H1 (cell line): Measurements from ENCODE around the gene PDE4D. TPM values are rescaled to one million over a fixed set of nuclear protein-coding genes. Genes with fewer than 3 reads are reported as not detected.
A peak's percentile ranks its signal among the peaks of the same experiment; 100 is the strongest.

ENCODE experiments used
- CTCF ChIA-PET: fragments of 300-600 bp; sonication (Branson Sonifier 250); formaldehyde crosslinking; loops from one replicate; lab custom pipeline; 2021; ENCODE audit not compliant: partially characterized antibody; lab: Charles Lee
- POLR2A ChIA-PET: fragments of 300-600 bp; sonication (Branson Sonifier 250); formaldehyde crosslinking; loops from one replicate; lab custom pipeline; 2021; ENCODE audit warnings: inconsistent platforms; ENCODE audit not compliant: partially characterized antibody; lab: Charles Lee
- DNase-seq, 2 experiments: peaks; one replicate each; pipeline versions ENCODE4 v3.0.0 to v3.0.0-alpha.2; 2010 to 2022; ENCODE audit warnings: low spot score in 2 of 2, low read depth in 1 of 2, mixed read lengths in 1 of 2
- FAIRE-seq: peaks from 2 replicates; lab custom pipeline; 2011; peaks lifted over from hg19 to GRCh38; lab: Jason Lieb, UNC
- H2AFZ ChIP-seq: 2 replicates; pipeline ENCODE4 v1.8.1; 2012; ENCODE audit warnings: low read length, inconsistent platforms
- H2AK5ac ChIP-seq: 2 replicates; pipeline ENCODE4 v1.6.1; 2013; ENCODE audit warnings: low read depth, low read length
- H2BK120ac ChIP-seq: replicated peaks from 2 replicates; pipeline ENCODE3; 2013; ENCODE audit warnings: low read depth, low read length, inconsistent platforms
- H2BK12ac ChIP-seq: 2 replicates; pipeline ENCODE4 v1.6.1; 2013; ENCODE audit warnings: low read depth, low read length
- H2BK15ac ChIP-seq: 2 replicates; pipeline ENCODE4 v1.6.1; 2013; ENCODE audit warnings: low read length
- H2BK20ac ChIP-seq: 2 replicates; pipeline ENCODE4 v1.6.1; 2013; ENCODE audit warnings: low read length
- H2BK5ac ChIP-seq: 2 replicates; pipeline ENCODE4 v1.6.1; 2013; ENCODE audit warnings: low read depth, low read length
- H3K14ac ChIP-seq: 2 replicates; pipeline ENCODE4 v1.6.1; 2013; ENCODE audit warnings: inconsistent platforms; ENCODE audit not compliant: insufficient read length
- H3K18ac ChIP-seq: 2 replicates; pipeline ENCODE4 v1.6.1; 2013; ENCODE audit warnings: low read length; ENCODE audit errors: extremely low read depth
- H3K23ac ChIP-seq: 2 replicates; pipeline ENCODE4 v1.6.1; 2013; ENCODE audit warnings: inconsistent platforms; ENCODE audit not compliant: insufficient read length
- H3K23me2 ChIP-seq: 2 replicates; pipeline ENCODE4 v1.6.1; 2013; ENCODE audit warnings: low read depth, low read length
- H3K27ac ChIP-seq: 2 replicates; pipeline ENCODE4 v1.6.1; 2011; ENCODE audit warnings: low read depth, low read length, inconsistent platforms
- H3K27me3 ChIP-seq, 4 experiments: replicated peaks in 1 of 4; 1 replicate in 1 of 4; 2 replicates in 3 of 4; pipeline versions ENCODE4 v1.6.1 to v1.8.1; 2011 to 2013; ENCODE audit warnings: low read length in 3 of 4, mild to moderate bottlenecking in 3 of 4, inconsistent platforms in 2 of 4, mixed read lengths in 2 of 4, moderate library complexity in 1 of 4; ENCODE audit not compliant: control insufficient read depth in 3 of 4, insufficient read depth in 3 of 4; ENCODE audit errors: extremely low read depth in 1 of 4
- H3K36me3 ChIP-seq, 4 experiments: 2 replicates each; pipeline versions ENCODE4 v1.6.1 to v1.8.1; 2011 to 2013; ENCODE audit warnings: mild to moderate bottlenecking in 4 of 4, low read length in 3 of 4, moderate library complexity in 2 of 4, control low read depth in 1 of 4, inconsistent platforms in 1 of 4; ENCODE audit not compliant: insufficient read depth in 4 of 4, control insufficient read depth in 2 of 4
- H3K4ac ChIP-seq: replicated peaks from 2 replicates; pipeline ENCODE3; 2013; ENCODE audit warnings: low read length, low read depth, mixed read lengths, inconsistent platforms; ENCODE audit not compliant: insufficient read length
- H3K4me1 ChIP-seq, 4 experiments: replicated peaks in 1 of 4; 1 replicate in 1 of 4; 2 replicates in 3 of 4; pipeline versions ENCODE4 v1.6.1 to v1.8.1; 2011 to 2013; ENCODE audit warnings: low read length in 3 of 4, inconsistent platforms in 2 of 4, mixed read lengths in 1 of 4; ENCODE audit not compliant: insufficient read depth in 4 of 4, control insufficient read depth in 3 of 4
- H3K4me2 ChIP-seq, 2 experiments: 2 replicates each; pipeline versions ENCODE4 v1.6.1 to v1.8.1; 2011 to 2013; ENCODE audit warnings: low read depth in 2 of 2, low read length in 2 of 2, control low read depth in 1 of 2, inconsistent platforms in 1 of 2, mild to moderate bottlenecking in 1 of 2; ENCODE audit not compliant: insufficient read depth in 1 of 2
- H3K4me3 ChIP-seq, 4 experiments: fragments of 200-600, 300-600 bp in 1 of 4; sonication (generic), shearing (Covaris generic), sonication (Bioruptor Twin) in 1 of 4; 2 replicates each; pipeline versions ENCODE4 v1.5.1 to v1.8.1; 2011 to 2016; ENCODE audit warnings: low read length in 4 of 4, low read depth in 3 of 4, control low read depth in 2 of 4, inconsistent platforms in 2 of 4, mild to moderate bottlenecking in 2 of 4, mixed read lengths in 1 of 4, moderate library complexity in 1 of 4; ENCODE audit not compliant: insufficient read depth in 2 of 4; ENCODE audit errors: extremely low read depth in 1 of 4
- H3K56ac ChIP-seq: replicated peaks from 2 replicates; pipeline ENCODE3; 2013; ENCODE audit warnings: low read depth, mild to moderate bottlenecking, mixed read lengths, low read length, inconsistent platforms; ENCODE audit not compliant: insufficient read length
- H3K79me1 ChIP-seq: 2 replicates; pipeline ENCODE4 v1.6.1; 2013; ENCODE audit warnings: low read depth, low read length, control low read depth
- H3K79me2 ChIP-seq, 2 experiments: 2 replicates each; pipeline versions ENCODE4 v1.6.1 to v1.8.1; 2012 to 2013; ENCODE audit warnings: low read length in 2 of 2, mild to moderate bottlenecking in 2 of 2, inconsistent platforms in 1 of 2; ENCODE audit not compliant: insufficient read depth in 2 of 2, control insufficient read depth in 1 of 2
- H3K9ac ChIP-seq, 4 experiments: replicated peaks in 1 of 4; 1 replicate in 1 of 4; 2 replicates in 3 of 4; pipeline versions ENCODE4 v1.6.1 to v1.8.1; 2011 to 2013; ENCODE audit warnings: low read depth in 3 of 4, low read length in 3 of 4, control low read depth in 2 of 4, mild to moderate bottlenecking in 2 of 4, moderate library complexity in 2 of 4, inconsistent platforms in 1 of 4; ENCODE audit errors: extremely low read depth in 1 of 4
- H3K9me3 ChIP-seq, 2 experiments: 2 replicates each; pipeline versions ENCODE4 v1.6.1 to v1.8.1; 2012 to 2013; ENCODE audit warnings: mild to moderate bottlenecking in 2 of 2, moderate library complexity in 2 of 2, control low read depth in 1 of 2, inconsistent platforms in 1 of 2, low read depth in 1 of 2, low read length in 1 of 2, mixed read lengths in 1 of 2; ENCODE audit not compliant: insufficient read depth in 2 of 2
- H4K20me1 ChIP-seq, 2 experiments: replicated peaks in 1 of 2; 2 replicates each; pipeline versions ENCODE3 to v1.8.1; 2011 to 2013; ENCODE audit warnings: inconsistent platforms in 2 of 2, low read length in 2 of 2, mild to moderate bottlenecking in 1 of 2; ENCODE audit not compliant: insufficient read depth in 2 of 2, control insufficient read depth in 1 of 2
- H4K5ac ChIP-seq: 2 replicates; pipeline ENCODE4 v1.6.1; 2013; ENCODE audit warnings: low read length, low read depth, mixed read lengths, inconsistent platforms; ENCODE audit not compliant: insufficient read length
- H4K8ac ChIP-seq: 2 replicates; pipeline ENCODE4 v1.8.0; 2013; ENCODE audit warnings: mild to moderate bottlenecking, moderate library complexity, low read length, inconsistent platforms; ENCODE audit not compliant: insufficient read depth; ENCODE audit errors: extremely low read depth
- H4K91ac ChIP-seq: replicated peaks from 2 replicates; pipeline ENCODE3; 2013; ENCODE audit warnings: low read length, mixed read lengths, inconsistent platforms; ENCODE audit not compliant: insufficient read length
- CHD2 ChIP-seq: IDR thresholded peaks from 2 replicates; pipeline ENCODE4 v1.6.1; 2012; ENCODE audit warnings: low read length, improper control_type of control experiment
- RAD21 ChIP-seq, 2 experiments: IDR thresholded peaks in 1 of 2; conservative IDR thresholded peaks in 1 of 2; 2 replicates each; pipeline ENCODE4 v1.6.1; 2011; ENCODE audit warnings: low read depth in 2 of 2, low read length in 2 of 2, improper control_type of control experiment in 1 of 2, inconsistent platforms in 1 of 2, mild to moderate bottlenecking in 1 of 2, moderate library complexity in 1 of 2
- SRF ChIP-seq: IDR thresholded peaks from 2 replicates; pipeline ENCODE4 v1.6.1; 2011; ENCODE audit warnings: mild to moderate bottlenecking, low read depth, low read length, moderate library complexity
- ZNF274 ChIP-seq: IDR thresholded peaks from 2 replicates; pipeline ENCODE4 v1.7.0; 2012; ENCODE audit warnings: low read length, borderline replicate concordance; ENCODE audit errors: extremely low read depth
- WGBS, 2 experiments: shearing (Covaris generic) in 1 of 2; methylation state at CpG; one replicate each; pipeline versions ENCODE4 v1.1.6 to v1.1.7; 2013 to 2015; ENCODE audit warnings: low lambda C conversion rate in 2 of 2, mixed read lengths in 2 of 2, inconsistent platforms in 1 of 2, low coverage in 1 of 2, missing lambda C conversion rate in 1 of 2; ENCODE audit not compliant: insufficient replicate concordance in 2 of 2, insufficient coverage in 1 of 2, insufficient read length in 1 of 2; ENCODE audit errors: extremely low coverage in 1 of 2, missing lambda C conversion rate in 1 of 2; 5-methylcytosine and 5-hydroxymethylcytosine counted together
- polyA plus RNA-seq, 7 experiments: library from polyadenylated mRNA; depleted of rRNA in 3 of 7; stranded (reverse) in 5 of 7; unstranded in 2 of 7; fragments of >200 nt in 5 of 7; fragments of 200-250 nt in 2 of 7; gene quantifications; 1 replicate in 5 of 7; 2 replicates in 1 of 7; 4 replicates in 1 of 7; pipeline versions ENCODE4 v1.2.1 to v1.2.3, GENCODE V29; 2011 to 2013; ENCODE audit warnings: missing spikeins in 2 of 7, mixed read lengths in 2 of 7
- total RNA-seq: library from RNA; stranded (reverse); fragmentation: NEBNext Ultra II Directional; extraction: Animal tissue kit (Norgen Biotek cat#: 25700); gene quantifications from 2 replicates; pipeline ENCODE4 v1.2.1, GENCODE V29; 2021
- TF ChIP-seq, protein P1 (sequence below), 3 experiments: IDR thresholded peaks; 1 replicate in 2 of 3; 2 replicates in 1 of 3; pipeline versions ENCODE4 v1.5.1 to v1.6.1; 2011; ENCODE audit warnings: low read length in 3 of 3, mild to moderate bottlenecking in 3 of 3, inconsistent platforms in 2 of 3, low read depth in 1 of 3, moderate library complexity in 1 of 3; ENCODE audit not compliant: insufficient read depth in 1 of 3; ENCODE audit errors: control extremely low read depth in 1 of 3
- TF ChIP-seq, protein P2 (sequence below): IDR thresholded peaks from 2 replicates; pipeline ENCODE4 v1.6.1; 2012; ENCODE audit warnings: low read length, inconsistent platforms

Gene PDE4D
- total and polyA plus RNA-seq, 2 of the 8 experiments (the other 6 are each of a cell fraction or from before 2014, with no cell fraction given): 2.3 to 3.7 TPM

DNA sequence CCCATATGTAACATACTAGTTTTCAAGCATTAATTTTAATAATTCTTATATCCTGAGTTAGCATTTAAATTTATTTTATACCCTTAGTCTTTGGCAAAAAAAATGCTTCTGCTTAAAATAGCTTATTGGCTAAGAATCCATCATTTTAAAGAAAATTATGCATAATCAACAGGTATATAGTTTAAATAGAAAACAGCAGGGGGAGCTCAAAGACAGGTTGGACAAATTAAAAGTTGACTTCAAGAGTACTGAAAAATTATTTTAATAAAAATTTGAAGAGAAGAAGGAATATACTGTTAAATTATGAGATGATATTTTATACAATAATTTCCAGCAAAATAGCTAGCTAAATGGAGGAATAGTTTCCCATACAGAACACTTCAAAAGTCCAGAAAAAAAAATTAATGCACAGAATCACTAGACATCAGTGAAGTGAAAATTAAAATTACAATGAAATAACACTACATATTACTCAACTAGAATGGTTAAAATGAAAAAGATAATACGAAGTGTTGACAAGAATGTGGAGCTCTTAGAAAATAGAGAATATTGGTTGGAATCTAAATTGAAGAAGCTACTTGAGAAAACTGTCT lies 387.1 kb downstream of the PDE4D start:
- Histone ChIP-seq H3K27ac (no peak overlapping the region), H4K91ac (no peak overlapping the region), H2AK5ac (no peak overlapping the region), H3K9ac (no peak overlapping the region), H4K8ac (no peak overlapping the region), H4K5ac (no peak overlapping the region), H2BK12ac (no peak overlapping the region), H3K18ac (no peak overlapping the region), H3K79me2 (no peaks in the 10 kb centered on the region), H3K14ac (no peak overlapping the region), H2BK20ac (no peak overlapping the region), H3K4ac (no peak overlapping the region), H3K79me1 (no peaks in the 10 kb centered on the region), H2AFZ (no peak overlapping the region), H3K4me3 (no peak overlapping the region), H3K4me1 (no peaks in the 10 kb centered on the region), H2BK5ac (no peak overlapping the region), H3K36me3 (no peaks in the 10 kb centered on the region), H4K20me1 (no peaks in the 10 kb centered on the region), H3K27me3 (no peaks in the 10 kb centered on the region), H2BK15ac (no peak overlapping the region), H3K23me2 (no peaks in the 10 kb centered on the region), H3K9me3 (no peaks in the 10 kb centered on the region), H3K23ac (no peak overlapping the region), H3K56ac (no peak overlapping the region), H3K4me2 (no peak overlapping the region), H2BK120ac (no peak overlapping the region)
- FAIRE-seq (no peak), DNase-seq (no peak)
- TF ChIP-seq, protein P1, sequence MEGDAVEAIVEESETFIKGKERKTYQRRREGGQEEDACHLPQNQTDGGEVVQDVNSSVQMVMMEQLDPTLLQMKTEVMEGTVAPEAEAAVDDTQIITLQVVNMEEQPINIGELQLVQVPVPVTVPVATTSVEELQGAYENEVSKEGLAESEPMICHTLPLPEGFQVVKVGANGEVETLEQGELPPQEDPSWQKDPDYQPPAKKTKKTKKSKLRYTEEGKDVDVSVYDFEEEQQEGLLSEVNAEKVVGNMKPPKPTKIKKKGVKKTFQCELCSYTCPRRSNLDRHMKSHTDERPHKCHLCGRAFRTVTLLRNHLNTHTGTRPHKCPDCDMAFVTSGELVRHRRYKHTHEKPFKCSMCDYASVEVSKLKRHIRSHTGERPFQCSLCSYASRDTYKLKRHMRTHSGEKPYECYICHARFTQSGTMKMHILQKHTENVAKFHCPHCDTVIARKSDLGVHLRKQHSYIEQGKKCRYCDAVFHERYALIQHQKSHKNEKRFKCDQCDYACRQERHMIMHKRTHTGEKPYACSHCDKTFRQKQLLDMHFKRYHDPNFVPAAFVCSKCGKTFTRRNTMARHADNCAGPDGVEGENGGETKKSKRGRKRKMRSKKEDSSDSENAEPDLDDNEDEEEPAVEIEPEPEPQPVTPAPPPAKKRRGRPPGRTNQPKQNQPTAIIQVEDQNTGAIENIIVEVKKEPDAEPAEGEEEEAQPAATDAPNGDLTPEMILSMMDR (IDR thresholded peaks at IDR 0.05; ENCODE audit: control extremely low read depth in 1 of 3, insufficient read depth in 1 of 3, low read depth in 1 of 3, low read length in 3 of 3): peak in 1 of 3 experiments; percentile 13; a peak in 1 of 4 replicates
- TF ChIP-seq CHD2 (no peak), SRF (no peak), ZNF274 (no peak), RAD21 (IDR thresholded peaks at IDR 0.05 in 1 of 2, conservative IDR thresholded peaks at IDR 0.05 in 1 of 2; ENCODE audit: low read depth in 2 of 2, low read length in 2 of 2) (peak; percentile 52 to 65)
- TF ChIP-seq, protein P2, sequence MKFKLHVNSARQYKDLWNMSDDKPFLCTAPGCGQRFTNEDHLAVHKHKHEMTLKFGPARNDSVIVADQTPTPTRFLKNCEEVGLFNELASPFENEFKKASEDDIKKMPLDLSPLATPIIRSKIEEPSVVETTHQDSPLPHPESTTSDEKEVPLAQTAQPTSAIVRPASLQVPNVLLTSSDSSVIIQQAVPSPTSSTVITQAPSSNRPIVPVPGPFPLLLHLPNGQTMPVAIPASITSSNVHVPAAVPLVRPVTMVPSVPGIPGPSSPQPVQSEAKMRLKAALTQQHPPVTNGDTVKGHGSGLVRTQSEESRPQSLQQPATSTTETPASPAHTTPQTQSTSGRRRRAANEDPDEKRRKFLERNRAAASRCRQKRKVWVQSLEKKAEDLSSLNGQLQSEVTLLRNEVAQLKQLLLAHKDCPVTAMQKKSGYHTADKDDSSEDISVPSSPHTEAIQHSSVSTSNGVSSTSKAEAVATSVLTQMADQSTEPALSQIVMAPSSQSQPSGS: no peak
- ChIA-PET CTCF (interaction anchor here (0.7 to 4.8 kb wide), 34 partner anchors 10 to 363 kb away, joined by 3 to 40 read pairs (median 4); no protein-coding TSS in a partner anchor), POLR2A (no interaction called here)
- 59% methylated on average over 1 of the region's 1 CpG; no CpG with 5 or more reads in 1 of the 2 experiments for WGBS, 2 experiments
